IPS DF 19.7 (cell line): ENCODE results near the gene RAVER2.
A peak's percentile ranks its signal among the peaks of the same experiment; 100 is the strongest.

Source experiments
- DNase-seq: peaks from one replicate; pipeline ENCODE4 v3.0.0-alpha.2; 2013; ENCODE audit warnings: low read depth, low spot score

RAVER2 gene

GRCh38 chr1:64846573-64847430 is 101.9 kb downstream of the RAVER2 start:
- no peak for DNase-seq

- no peak for DNase-seq
Measured at GRCh38 chr1:64847666-64848065, 102.8 kb downstream of the RAVER2 start.

- DNase-seq: no peak
Measured at GRCh38 chr1:64848136-64848535, 103.3 kb downstream of the RAVER2 start.

GRCh38 chr1:64848803-64849202 is 103.9 kb downstream of the RAVER2 start:
- no peak for DNase-seq

- no peak for DNase-seq
Measured at GRCh38 chr1:64849942-64850341, 105.1 kb downstream of the RAVER2 start.

GRCh38 chr1:64850846-64851245 is 106.0 kb downstream of the RAVER2 start:
- DNase-seq: no peak

- DNase-seq: no peak
Measured at GRCh38 chr1:64851664-64852063, 106.8 kb downstream of the RAVER2 start.

- no peak for DNase-seq
Measured at GRCh38 chr1:64854674-64855073, 109.8 kb downstream of the RAVER2 start.

- DNase-seq: no peak
Measured at GRCh38 chr1:64855557-64855956, 110.7 kb downstream of the RAVER2 start.

- no peak for DNase-seq
Measured at GRCh38 chr1:64856553-64856952, 111.7 kb downstream of the RAVER2 start.

- DNase-seq: no peak
Measured at GRCh38 chr1:64857347-64857746, 112.5 kb downstream of the RAVER2 start.

- DNase-seq: peak; percentile 47
Measured at GRCh38 chr1:64861611-64862010, 116.7 kb downstream of the RAVER2 start.

GRCh38 chr1:64864018-64864940 is 119.4 kb downstream of the RAVER2 start:
- no peak for DNase-seq

GRCh38 chr1:64865105-64865757 is 120.4 kb downstream of the RAVER2 start:
- no peak for DNase-seq

GRCh38 chr1:64866689-64867088 is 121.8 kb downstream of the RAVER2 start:
- DNase-seq: no peak

GRCh38 chr1:64867266-64867665 is 122.4 kb downstream of the RAVER2 start:
- no peak for DNase-seq

GRCh38 chr1:64871256-64871655 is 126.4 kb downstream of the RAVER2 start:
- DNase-seq: no peak

GRCh38 chr1:64872067-64872466 is 127.2 kb downstream of the RAVER2 start:
- no peak for DNase-seq

GRCh38 chr1:64873576-64873975 is 128.7 kb downstream of the RAVER2 start:
- no peak for DNase-seq

- no peak for DNase-seq
Measured at GRCh38 chr1:64874666-64875065, 129.8 kb downstream of the RAVER2 start.

GRCh38 chr1:64875101-64875500 is 130.2 kb downstream of the RAVER2 start:
- DNase-seq: no peak

GRCh38 chr1:64875606-64876005 is 130.7 kb downstream of the RAVER2 start:
- no peak for DNase-seq
